Measurements from ENCODE around the gene C15orf40. TPM values are rescaled to one million over a fixed set of nuclear protein-coding genes. Genes with fewer than 3 reads are reported as not detected.

The C15orf40 gene
- polyA plus RNA-seq, 2 of the 4 experiments (the other 2 are of a cell fraction), result 48.0 to 55.0 TPM

GRCh38 chr15:82971218-82971984 lies 40.0 kb downstream of the C15orf40 start:
- Histone ChIP-seq H3K27ac (no peak overlapping the region), H3K4me1 (no peaks in the 10 kb centered on the region), H3K4me3 (no peak overlapping the region), H3K9me3 (no peaks in the 10 kb centered on the region), H3K4me2 (no peak overlapping the region)
- no peak for TF ChIP-seq HOXB5 (CRISPR knock-in tag; IDR thresholded peaks at IDR 0.05)
- ChIA-PET CTCF (interaction anchor here (0.7 to 1.8 kb wide), 4 partner anchors 32 to 175 kb away, joined by 3 to 8 read pairs (median 4); partner anchors contain the start of gene C15orf40), POLR2A (interaction anchor here (0.9 kb wide), 1 partner anchor 14 kb away, joined by 4 read pairs; the partner anchor contains the start of gene RAMAC)
- ATAC-seq (no peak), DNase-seq (ENCODE audit: low read depth in 1 of 2, low spot score in 1 of 2) (no peak), FAIRE-seq (no peak)
- 45% methylated on average over 2 of the region's 2 CpGs for WGBS (ENCODE audit: missing lambda C conversion rate)

DNA sequence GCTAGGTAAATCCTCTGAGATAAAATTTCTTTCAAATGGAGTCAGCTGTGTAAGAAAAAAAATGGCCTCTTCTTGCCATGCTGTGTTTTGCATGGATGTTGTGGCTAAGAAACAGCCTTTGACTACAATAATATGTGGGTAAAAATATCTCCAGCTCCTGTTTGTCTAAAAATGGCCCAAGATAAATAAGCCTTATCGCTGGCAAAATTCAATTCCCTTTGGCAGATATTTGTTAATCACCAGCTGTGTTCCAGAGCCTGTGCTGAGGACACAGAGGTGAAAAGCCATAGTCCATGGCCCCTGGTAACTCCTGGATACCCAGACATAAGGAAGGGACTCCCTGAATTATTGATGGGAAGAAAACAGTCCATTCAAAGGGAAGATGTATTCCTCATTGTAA lies 40.7 kb downstream of the C15orf40 start:
- WGBS (ENCODE audit: missing lambda C conversion rate), result 54% methylated on average over 1 of the region's 1 CpG
- Histone ChIP-seq H3K27ac (no peak overlapping the region), H3K4me3 (no peak overlapping the region), H3K4me2 (no peak overlapping the region), H3K4me1 (no peaks in the 10 kb centered on the region), H3K9me3 (no peaks in the 10 kb centered on the region)
- CTCF ChIA-PET, result interaction anchor here (0.7 to 1.3 kb wide), 3 partner anchors 40 to 174 kb away, joined by 3 to 8 read pairs (median 3); partner anchors contain the start of gene C15orf40
- FAIRE-seq (no peak), DNase-seq (ENCODE audit: low read depth in 1 of 2, low spot score in 1 of 2) (no peak), ATAC-seq (no peak)
- POLR2A ChIA-PET, result interaction anchor here (0.9 kb wide), 1 partner anchor 15 kb away, joined by 4 read pairs; the partner anchor contains the start of gene RAMAC
- no peak for TF ChIP-seq JUNB (IDR thresholded peaks at IDR 0.05)
- no peak for TF ChIP-seq MAZ (IDR thresholded peaks at IDR 0.05; ENCODE audit: borderline replicate concordance, low read depth, low read length)
- no peak for TF ChIP-seq RCOR1 (IDR thresholded peaks at IDR 0.05; ENCODE audit: low read depth, low read length)
- no peak for TF ChIP-seq KDM5A (IDR thresholded peaks at IDR 0.05)
- no peak for TF ChIP-seq MYC (IDR thresholded peaks at IDR 0.05; ENCODE audit: borderline replicate concordance, low read length)
- TF ChIP-seq JUN (IDR thresholded peaks at IDR 0.05), result no peak
- TF ChIP-seq POLR2AphosphoS2 (conservative IDR thresholded peaks at IDR 0.05; ENCODE audit: low read length), result no peak
- no peak for TF ChIP-seq NR3C1 (IDR thresholded peaks at IDR 0.05)
- no peak for TF ChIP-seq KDM1A (IDR thresholded peaks at IDR 0.05; ENCODE audit: low read depth)
- no peak for TF ChIP-seq NPAS2 (CRISPR knock-in tag; IDR thresholded peaks at IDR 0.05; ENCODE audit: borderline replicate concordance)
- no peak for TF ChIP-seq FOXS1 (CRISPR knock-in tag; IDR thresholded peaks at IDR 0.05)
- TF ChIP-seq CHD4 (IDR thresholded peaks at IDR 0.05; ENCODE audit: borderline replicate concordance), result no peak
- TF ChIP-seq TP53 (CRISPR knock-in tag; IDR thresholded peaks at IDR 0.05), result no peak
- no peak for TF ChIP-seq ZFP36 (IDR thresholded peaks at IDR 0.05; ENCODE audit: borderline replicate concordance, partially characterized antibody)
- no peak for TF ChIP-seq HEYL (CRISPR knock-in tag; IDR thresholded peaks at IDR 0.05)
- TF ChIP-seq EHF (CRISPR knock-in tag; IDR thresholded peaks at IDR 0.05), result no peak
- no peak for TF ChIP-seq HES2 (IDR thresholded peaks at IDR 0.05)

- ATAC-seq (no peak), DNase-seq (ENCODE audit: low read depth in 1 of 2, low spot score in 1 of 2) (no peak), FAIRE-seq (no peak)
- TF ChIP-seq POLR2AphosphoS2 (conservative IDR thresholded peaks at IDR 0.05; ENCODE audit: low read length), result no peak
- TF ChIP-seq NPAS2 (CRISPR knock-in tag; IDR thresholded peaks at IDR 0.05; ENCODE audit: borderline replicate concordance), result no peak
- no peak for TF ChIP-seq EP300 (IDR thresholded peaks at IDR 0.05)
- no peak for TF ChIP-seq MAZ (IDR thresholded peaks at IDR 0.05; ENCODE audit: borderline replicate concordance, low read depth, low read length)
- TF ChIP-seq MYC (IDR thresholded peaks at IDR 0.05; ENCODE audit: borderline replicate concordance, low read length), result no peak
- no peak for TF ChIP-seq POLR2A (IDR thresholded peaks at IDR 0.05; ENCODE audit: low read length)
- TF ChIP-seq JUN (IDR thresholded peaks at IDR 0.05), result no peak
- no peak for TF ChIP-seq SMC3 (IDR thresholded peaks at IDR 0.05)
- no peak for TF ChIP-seq FOSB (CRISPR knock-in tag; IDR thresholded peaks at IDR 0.05)
- no peak for TF ChIP-seq HDAC2 (IDR thresholded peaks at IDR 0.05)
- no peak for TF ChIP-seq EHF (CRISPR knock-in tag; IDR thresholded peaks at IDR 0.05)
- TF ChIP-seq HOXA7 (CRISPR knock-in tag; IDR thresholded peaks at IDR 0.05), result no peak
- no peak for TF ChIP-seq JUNB (IDR thresholded peaks at IDR 0.05)
- CTCF ChIA-PET, result interaction anchor here (1.3 to 2.0 kb wide), 2 partner anchors 30 to 41 kb away, joined by 7 to 8 read pairs; partner anchors contain the start of gene C15orf40
- H3K4me3 ChIP-seq, result no peak overlapping the region
- H3K27ac ChIP-seq, result no peak overlapping the region
- WGBS (ENCODE audit: missing lambda C conversion rate), result 28% methylated on average over 3 of the region's 3 CpGs
- no peaks in the 10 kb centered on the region for H3K9me3 ChIP-seq
- H3K4me1 ChIP-seq, result no peaks in the 10 kb centered on the region
- no peak overlapping the region for H3K4me2 ChIP-seq
- POLR2A ChIA-PET, result no interaction called here
These were observed 41.3 kb downstream of the C15orf40 start for GRCh38 chr15:82970078-82970686.

Measured in A549 (cell line).